Lower leg skin (tissue), 3 donors: ENCODE measurements around the gene LRRC63.

ENCODE experiments used
- POLR2A ChIP-seq, 2 donors: fragments of 450-650 bp; IDR thresholded peaks; one replicate each; pipeline ENCODE4 v1.6.1; 2016 to 2017; ENCODE audit warnings: antibody characterized with exemption in 2 of 2, mild to moderate bottlenecking in 1 of 2, moderate library complexity in 1 of 2
- TF ChIP-seq, protein P1 (sequence below), 3 donors: fragments of 450-650 bp; IDR thresholded peaks; one replicate each; pipeline ENCODE4 v1.5.1; 2016; ENCODE audit warnings: antibody characterized with exemption in 3 of 3, mild to moderate bottlenecking in 3 of 3, moderate library complexity in 2 of 3

DNA sequence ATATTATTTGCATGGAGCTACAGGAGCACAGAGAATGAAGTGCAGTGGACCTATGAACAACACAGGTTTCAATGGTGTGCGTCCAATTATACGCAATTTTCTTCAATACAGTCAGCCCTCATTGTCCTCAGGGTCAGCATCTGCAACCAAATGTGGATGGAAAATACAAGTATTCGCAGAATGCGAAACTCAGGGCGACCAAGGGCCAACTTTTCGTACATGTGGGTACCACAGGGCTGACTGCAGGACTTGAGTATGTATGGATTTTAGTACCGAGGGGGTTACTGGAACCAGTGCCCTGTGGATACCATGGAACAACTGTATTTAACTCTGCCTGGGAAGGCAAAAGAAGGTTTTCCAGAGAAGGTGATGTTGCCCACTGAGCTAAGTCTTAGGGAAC, 40.0 kb upstream of the LRRC63 start:
- TF ChIP-seq, protein P1, sequence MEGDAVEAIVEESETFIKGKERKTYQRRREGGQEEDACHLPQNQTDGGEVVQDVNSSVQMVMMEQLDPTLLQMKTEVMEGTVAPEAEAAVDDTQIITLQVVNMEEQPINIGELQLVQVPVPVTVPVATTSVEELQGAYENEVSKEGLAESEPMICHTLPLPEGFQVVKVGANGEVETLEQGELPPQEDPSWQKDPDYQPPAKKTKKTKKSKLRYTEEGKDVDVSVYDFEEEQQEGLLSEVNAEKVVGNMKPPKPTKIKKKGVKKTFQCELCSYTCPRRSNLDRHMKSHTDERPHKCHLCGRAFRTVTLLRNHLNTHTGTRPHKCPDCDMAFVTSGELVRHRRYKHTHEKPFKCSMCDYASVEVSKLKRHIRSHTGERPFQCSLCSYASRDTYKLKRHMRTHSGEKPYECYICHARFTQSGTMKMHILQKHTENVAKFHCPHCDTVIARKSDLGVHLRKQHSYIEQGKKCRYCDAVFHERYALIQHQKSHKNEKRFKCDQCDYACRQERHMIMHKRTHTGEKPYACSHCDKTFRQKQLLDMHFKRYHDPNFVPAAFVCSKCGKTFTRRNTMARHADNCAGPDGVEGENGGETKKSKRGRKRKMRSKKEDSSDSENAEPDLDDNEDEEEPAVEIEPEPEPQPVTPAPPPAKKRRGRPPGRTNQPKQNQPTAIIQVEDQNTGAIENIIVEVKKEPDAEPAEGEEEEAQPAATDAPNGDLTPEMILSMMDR (IDR thresholded peaks at IDR 0.05), result no peak
- no peak for TF ChIP-seq POLR2A (IDR thresholded peaks at IDR 0.05)
